Brain pericyte (primary cell): Measurements from ENCODE around the gene TMEM132C.

Source experiments
- DNase-seq: peaks from one replicate; pipeline ENCODE4 v3.0.0-alpha.2; 2012; ENCODE audit warnings: low read depth, low spot score

The TMEM132C gene

GRCh38 chr12:128415036-128415560, 148.1 kb downstream of the TMEM132C start:
- no peak for DNase-seq

DNA sequence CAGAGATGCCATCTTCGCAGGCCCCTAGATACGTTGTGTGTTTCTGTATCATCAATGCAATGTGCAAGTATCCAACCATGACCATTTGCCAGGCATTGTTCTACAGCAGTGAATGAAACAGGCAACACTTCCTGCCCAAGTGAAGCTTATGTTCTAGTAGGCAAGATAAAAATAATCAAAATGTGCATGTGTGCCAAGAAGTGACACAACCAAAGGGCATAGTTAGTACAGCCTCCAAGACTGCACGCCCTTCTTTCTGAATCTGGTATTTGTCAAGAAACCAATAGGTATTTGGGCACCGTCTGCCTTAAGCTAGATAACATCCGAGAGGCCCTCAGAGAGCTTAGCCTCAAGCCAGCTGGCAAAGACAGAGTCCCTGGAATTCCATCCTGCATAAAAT, 152.0 kb downstream of the TMEM132C start:
- DNase-seq, result no peak

GRCh38 chr12:128420163-128420562, 153.2 kb downstream of the TMEM132C start:
- DNase-seq, result no peak

- DNase-seq, result no peak
Observed at GRCh38 chr12:128421375-128421774, 154.4 kb downstream of the TMEM132C start.

DNA sequence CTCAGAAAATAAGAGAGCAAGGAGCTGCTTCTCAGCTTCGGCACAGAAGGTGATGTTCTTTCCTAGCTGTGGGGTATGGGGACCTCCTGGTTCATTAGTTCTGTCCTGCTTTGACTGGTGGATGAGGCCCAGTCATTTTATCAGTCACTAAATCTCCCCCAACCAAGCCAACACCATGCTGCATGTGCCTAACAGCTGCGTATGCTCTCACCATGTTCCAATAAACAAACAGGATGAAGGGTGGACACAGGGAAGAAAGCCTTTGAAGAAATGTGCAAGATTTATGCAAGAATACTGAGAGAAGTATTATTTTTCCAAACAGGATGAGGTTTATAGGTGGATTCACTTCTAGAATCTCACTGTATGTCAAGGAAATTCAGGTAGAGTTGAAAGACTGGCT, 156.2 kb downstream of the TMEM132C start:
- DNase-seq, result no peak

- DNase-seq, result no peak
Observed at GRCh38 chr12:128424931-128425431, 158.0 kb downstream of the TMEM132C start.

DNA sequence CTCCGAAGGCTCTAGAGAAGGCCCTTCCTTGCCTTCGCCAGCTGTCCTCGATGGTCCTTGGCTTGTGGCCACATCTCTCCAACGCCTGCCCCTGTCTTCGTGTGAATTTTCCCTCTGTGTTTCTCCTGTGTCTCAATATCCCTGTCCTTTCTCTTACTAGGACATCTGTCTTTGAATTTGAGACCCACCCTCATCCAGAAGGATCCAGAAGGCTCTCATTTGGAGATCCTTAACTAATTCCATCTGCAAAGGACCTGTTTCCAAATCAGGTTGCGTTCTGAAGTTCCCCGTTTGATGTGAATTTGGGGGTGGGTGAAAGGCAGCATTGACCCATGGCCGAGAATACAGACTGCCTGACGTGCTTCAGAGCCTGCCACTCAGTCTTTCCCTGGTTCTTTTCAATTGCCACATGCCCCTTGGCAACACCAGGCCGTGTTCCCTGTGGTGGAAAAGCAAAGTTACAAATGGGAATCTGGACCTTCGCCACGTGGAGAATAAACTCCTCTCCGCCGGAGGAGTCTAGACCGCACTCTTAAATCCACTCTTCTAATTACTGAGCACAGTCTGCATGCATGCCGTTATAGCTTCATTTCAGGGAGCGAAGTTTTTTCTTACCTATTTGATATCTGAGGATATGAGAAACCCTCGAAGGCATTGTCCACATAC, 158.8 kb downstream of the TMEM132C start:
- DNase-seq, result no peak

GRCh38 chr12:128426511-128426910, 159.5 kb downstream of the TMEM132C start:
- no peak for DNase-seq

DNA sequence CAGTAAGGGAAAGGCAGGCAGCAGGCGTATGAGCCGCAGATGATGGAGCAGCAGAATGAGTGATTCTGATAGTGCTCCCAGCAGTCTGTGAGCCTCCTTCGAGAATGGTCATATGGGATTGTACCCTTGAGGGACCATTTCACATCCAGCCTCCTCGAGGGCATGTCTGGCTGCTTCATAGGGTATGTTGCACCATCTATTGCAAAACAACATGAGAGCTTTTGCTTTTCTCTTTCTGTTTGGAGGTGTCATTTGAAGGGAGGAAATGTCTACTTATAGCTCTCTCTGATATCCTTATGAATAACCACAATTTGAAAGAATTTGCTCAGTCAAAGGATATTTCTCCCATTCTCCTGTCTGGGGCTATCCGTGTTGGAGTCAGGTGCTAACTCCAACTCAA, 172.8 kb downstream of the TMEM132C start:
- DNase-seq, result no peak

GRCh38 chr12:128442096-128442495, 175.1 kb downstream of the TMEM132C start:
- DNase-seq, result no peak

DNA sequence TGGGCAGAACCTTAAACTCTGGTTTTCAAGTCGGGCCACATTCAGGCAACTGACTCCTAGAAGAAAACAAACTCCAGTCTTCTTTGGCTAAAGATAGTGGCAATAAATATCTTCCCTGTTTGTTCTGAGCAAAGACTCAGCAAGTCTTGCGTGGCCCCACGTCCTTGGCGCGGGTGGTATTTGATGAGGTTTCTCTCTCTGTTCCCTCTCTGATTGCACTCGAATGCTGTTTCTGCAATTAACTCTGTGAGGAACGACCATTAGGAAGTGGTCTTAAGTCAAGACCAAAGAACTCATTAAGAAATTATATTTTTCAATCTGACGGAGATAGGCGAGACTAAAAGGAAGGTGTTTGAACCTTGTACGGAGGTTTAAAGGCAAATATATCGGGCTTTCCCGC, 177.6 kb downstream of the TMEM132C start:
- no peak for DNase-seq

- DNase-seq, result no peak
Observed at GRCh38 chr12:128445415-128446127, 178.6 kb downstream of the TMEM132C start.

DNA sequence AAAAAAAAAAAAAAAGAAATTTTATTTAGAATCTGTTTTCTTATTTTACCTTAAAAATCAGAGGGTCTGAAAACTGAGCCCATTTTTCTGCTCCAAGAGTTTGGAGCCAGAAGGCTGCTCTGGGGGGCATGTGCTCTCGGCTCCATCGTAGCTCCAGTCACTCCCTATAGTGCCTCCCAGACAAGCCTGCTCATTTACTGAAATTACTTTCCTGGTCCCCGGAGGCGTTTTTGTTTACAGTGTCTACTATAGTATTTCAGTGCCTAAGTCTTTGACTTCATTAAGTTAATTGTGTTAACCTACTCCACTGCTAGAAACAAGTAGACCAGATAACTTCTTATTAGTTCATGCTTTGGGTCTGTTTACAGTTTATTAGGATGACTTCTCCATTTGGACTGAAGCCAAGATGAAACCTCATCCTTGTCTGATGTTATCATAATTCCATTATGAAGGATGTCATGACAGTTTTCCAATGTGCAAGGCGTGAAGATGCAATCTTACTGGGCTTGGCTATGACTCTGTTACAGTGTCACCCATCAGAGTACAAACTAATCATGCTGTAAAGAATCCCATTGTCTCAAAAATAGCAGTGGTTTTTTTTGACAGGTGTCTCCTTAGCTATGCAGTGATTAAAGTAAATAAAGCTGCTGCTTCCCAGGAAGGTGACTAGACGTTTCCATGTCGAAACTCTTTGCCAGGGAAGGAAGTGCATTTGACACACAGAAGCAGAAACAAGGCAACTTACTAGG, 182.3 kb downstream of the TMEM132C start:
- DNase-seq, result no peak

DNA sequence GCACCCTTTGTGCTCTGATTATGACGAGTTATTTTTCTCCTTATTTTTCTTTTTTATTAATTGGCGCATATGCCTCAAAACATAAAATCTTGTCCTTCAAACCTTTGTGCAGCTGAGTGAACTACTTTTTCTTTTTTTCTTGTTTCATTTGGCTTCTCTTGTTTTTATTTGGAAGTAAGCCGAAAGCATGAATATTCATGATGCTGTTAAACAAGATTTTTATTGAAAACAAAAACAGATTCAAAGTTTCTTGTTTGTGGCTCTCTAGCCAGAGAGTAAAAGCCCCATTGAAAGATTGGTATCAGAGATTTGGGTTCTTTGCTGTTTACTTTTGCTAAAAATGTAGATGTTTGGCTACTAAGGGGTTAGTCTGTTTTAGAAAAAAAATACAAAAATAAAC, 183.8 kb downstream of the TMEM132C start:
- no peak for DNase-seq

DNA sequence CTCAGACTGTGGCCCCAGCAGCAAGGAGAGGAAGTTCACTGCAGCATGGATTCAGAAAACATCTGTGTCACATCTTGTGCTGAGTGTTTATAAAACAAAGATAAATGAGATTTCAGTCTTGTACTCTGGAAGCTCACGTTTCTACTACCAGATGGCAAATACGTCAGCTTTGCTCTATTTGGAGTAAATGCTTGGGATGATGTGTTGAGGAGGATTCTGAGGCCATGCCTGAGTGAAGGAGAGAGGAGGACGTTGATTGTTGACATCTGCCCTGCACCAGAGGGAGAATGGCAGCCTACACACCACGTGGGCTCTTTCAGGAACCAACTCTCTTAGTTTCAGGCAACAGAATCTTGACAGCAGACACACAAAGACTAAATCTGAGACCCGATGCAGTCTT, 188.9 kb downstream of the TMEM132C start:
- no peak for DNase-seq

DNA sequence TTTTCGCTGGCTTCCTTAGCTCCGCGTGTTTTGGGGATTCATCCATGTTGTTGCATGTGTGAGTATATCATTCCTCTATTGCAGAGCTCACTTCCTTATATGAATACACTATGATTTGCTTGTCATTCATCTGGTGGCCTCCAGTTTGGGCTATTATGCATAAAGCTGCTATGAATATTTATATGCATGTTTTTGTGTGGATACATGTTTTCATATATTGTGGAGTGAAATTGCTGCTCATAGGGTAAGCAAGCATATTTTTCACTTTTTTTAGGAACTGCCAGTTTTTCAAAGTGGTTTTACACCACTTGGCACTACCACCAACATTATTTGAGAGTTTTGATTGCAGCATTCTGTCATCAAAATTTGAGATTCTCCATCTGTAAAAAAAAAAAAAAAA, 190.0 kb downstream of the TMEM132C start:
- no peak for DNase-seq

DNA sequence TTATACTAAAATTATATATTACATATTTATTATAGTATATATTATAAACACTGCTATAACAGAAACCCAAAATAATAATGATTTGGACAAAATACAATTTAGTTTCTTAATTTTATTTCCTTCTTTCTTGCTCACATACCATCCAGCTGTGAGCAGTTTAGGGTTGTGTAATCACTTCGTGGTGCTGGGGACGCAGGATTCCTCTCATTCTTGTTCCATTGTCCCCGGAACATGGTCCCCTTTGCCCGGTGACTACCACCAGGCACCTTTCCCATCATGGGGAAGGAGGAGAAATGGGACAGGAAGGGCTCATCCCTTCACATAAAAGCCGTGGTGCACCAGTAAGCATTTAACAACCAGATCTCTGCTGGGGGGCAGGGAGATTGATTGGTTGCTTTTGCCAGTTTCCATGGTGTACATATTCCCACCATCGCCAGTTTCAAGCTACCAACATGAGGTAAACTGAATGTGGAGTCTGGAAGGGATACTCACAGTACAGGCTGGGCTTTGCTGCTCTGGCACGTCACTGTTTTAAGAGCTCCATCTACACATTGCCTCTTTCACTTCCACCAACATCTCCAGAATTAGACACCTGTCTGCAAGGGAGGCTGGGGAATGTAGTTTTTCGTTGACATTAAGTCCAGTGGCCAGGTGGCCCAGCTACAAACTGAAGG, 191.5 kb downstream of the TMEM132C start:
- no peak for DNase-seq

GRCh38 chr12:128459067-128459466, 192.1 kb downstream of the TMEM132C start:
- DNase-seq, result no peak

- no peak for DNase-seq
Observed at GRCh38 chr12:128463881-128464280, 196.9 kb downstream of the TMEM132C start.

GRCh38 chr12:128467882-128468281, 200.9 kb downstream of the TMEM132C start:
- no peak for DNase-seq

GRCh38 chr12:128468926-128469325, 202.0 kb downstream of the TMEM132C start:
- no peak for DNase-seq

DNA sequence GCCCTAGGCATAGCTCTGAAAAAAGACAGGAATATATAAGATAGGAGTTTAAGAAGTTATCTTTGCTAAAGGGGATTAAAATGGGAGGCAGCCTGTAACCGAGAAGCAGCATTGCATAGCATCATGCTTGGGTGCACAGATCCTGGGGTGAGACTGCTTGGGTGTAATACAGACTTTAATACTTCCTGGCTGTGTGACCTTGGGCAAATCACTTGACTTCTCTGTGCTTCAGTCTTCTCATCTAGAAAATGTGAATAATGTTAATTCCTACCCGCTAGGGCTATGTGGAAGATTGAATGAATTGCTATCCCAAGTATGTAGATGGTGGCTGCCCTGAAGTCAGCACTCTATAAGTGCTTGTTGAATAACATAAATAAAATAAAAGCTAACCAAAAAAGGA, 204.5 kb downstream of the TMEM132C start:
- no peak for DNase-seq
